GM12878 (cell line): ENCODE results near the gene GALNT9. TPM values are rescaled to one million over a fixed set of nuclear protein-coding genes. Genes with fewer than 3 reads are reported as not detected.

ENCODE experiments used
- ATAC-seq: fragments of 200-7000 bp; cut with Tn5 transposase; 3 replicates; pipeline ENCODE4 v1.9.1; 2020; ENCODE audit warnings: mild to moderate bottlenecking, moderate library complexity
- BruUV-seq: library from RNA; stranded (reverse); fragments of 400-500 nt; replicated peaks from 2 replicates; lab custom pipeline; 2021; lab: Mats Ljungman, UMichigan
- CTCF ChIA-PET: fragments of 300-600 bp; sonication (Branson Sonifier 250); formaldehyde crosslinking; extraction: SDS; loops from one replicate; lab custom pipeline; 2021; ENCODE audit warnings: inconsistent platforms; lab: Yijun Ruan, JAX
- POLR2A ChIA-PET: fragments of 350-600 bp; formaldehyde crosslinking; extraction: SDS; loops from one replicate; lab custom pipeline; 2021; ENCODE audit warnings: inconsistent platforms; lab: Charles Lee
- RAD21 ChIA-PET: fragments of 300-600 bp; sonication (Branson Sonifier 250); formaldehyde crosslinking; loops from one replicate; lab custom pipeline; 2023; ENCODE audit warnings: antibody characterized with exemption; ENCODE audit not compliant: unreplicated experiment; lab: Charles Lee
- SMC1A ChIA-PET: fragments of 300-600 bp; sonication (Branson Sonifier 250); formaldehyde crosslinking; loops from one replicate; lab custom pipeline; 2023; ENCODE audit not compliant: unreplicated experiment, uncharacterized antibody; lab: Charles Lee
- DNase-seq: peaks from one replicate; pipeline ENCODE4 v3.0.0-alpha.2; 2011; ENCODE audit warnings: low read depth, low spot score
- FAIRE-seq: peaks from 3 replicates; lab custom pipeline; 2011; peaks lifted over from hg19 to GRCh38; lab: Jason Lieb, UNC
- H2AFZ ChIP-seq: 2 replicates; pipeline ENCODE4 v1.6.0; 2011; ENCODE audit warnings: low read depth, low read length, control low read depth; ENCODE audit not compliant: control insufficient read depth
- H3K27ac ChIP-seq: 2 replicates; pipeline ENCODE4 v1.5.1; 2011; ENCODE audit warnings: control low read depth; ENCODE audit not compliant: control insufficient read depth, insufficient read depth
- H3K27me3 ChIP-seq, 2 experiments: replicated peaks in 1 of 2; 2 replicates each; pipeline versions ENCODE4 v1.6.0 to v1.6.1; 2011; ENCODE audit warnings: low read length in 1 of 2; ENCODE audit not compliant: control insufficient read depth in 2 of 2, insufficient read depth in 2 of 2
- H3K36me3 ChIP-seq, 2 experiments: 2 replicates each; pipeline ENCODE4 v1.5.1; 2011; ENCODE audit warnings: low read length in 1 of 2; ENCODE audit not compliant: control insufficient read depth in 2 of 2, insufficient read depth in 2 of 2
- H3K4me1 ChIP-seq: 2 replicates; pipeline ENCODE4 v1.6.1; 2011; ENCODE audit warnings: mild to moderate bottlenecking, low read length, moderate library complexity, mixed read lengths; ENCODE audit not compliant: control insufficient read depth, insufficient read depth
- H3K4me2 ChIP-seq: 2 replicates; pipeline ENCODE4 v1.6.0; 2011; ENCODE audit warnings: control low read depth; ENCODE audit not compliant: control insufficient read depth, insufficient read depth
- H3K4me3 ChIP-seq: fragments of 200-600 bp; sonication (generic); 2 replicates; pipeline ENCODE4 v1.5.1; 2016
- H3K79me2 ChIP-seq: 2 replicates; pipeline ENCODE4 v1.6.0; 2011; ENCODE audit warnings: low read length; ENCODE audit not compliant: control insufficient read depth, insufficient read depth
- H3K9ac ChIP-seq: 2 replicates; pipeline ENCODE4 v1.8.0; 2011; ENCODE audit warnings: low read length, control low read depth, mixed read lengths; ENCODE audit not compliant: control insufficient read depth, insufficient read depth
- H3K9me3 ChIP-seq: replicated peaks from 3 replicates; pipeline ENCODE4 v1.5.1; 2011; ENCODE audit warnings: mild to moderate bottlenecking, low read length; ENCODE audit not compliant: control insufficient read depth, insufficient read depth
- H4K20me1 ChIP-seq: 2 replicates; pipeline ENCODE4 v1.6.0; 2011; ENCODE audit not compliant: control insufficient read depth, insufficient read depth
- ASH2L ChIP-seq: fragments of 300-600, 200-600 bp; sonication (generic); IDR thresholded peaks from 2 replicates; pipeline ENCODE4 v1.6.1; 2017; ENCODE audit warnings: low read depth, mild to moderate bottlenecking, borderline replicate concordance
- BRCA1 ChIP-seq: IDR thresholded peaks from 2 replicates; pipeline ENCODE4 v1.6.1; 2011; ENCODE audit warnings: low read depth, low read length, improper control_type of control experiment
- CHD2 ChIP-seq: IDR thresholded peaks from 2 replicates; pipeline ENCODE4 v1.6.1; 2011; ENCODE audit warnings: low read depth, low read length, improper control_type of control experiment, borderline replicate concordance
- CHD4 ChIP-seq: fragments of 200-600 bp; sonication (generic); IDR thresholded peaks from 2 replicates; pipeline ENCODE4 v1.6.1; 2016; ENCODE audit warnings: mild to moderate bottlenecking
- CREB1 ChIP-seq: IDR thresholded peaks from 2 replicates; pipeline ENCODE4 v1.6.1; 2012; ENCODE audit warnings: low read depth, mild to moderate bottlenecking, inconsistent platforms
- CTCF ChIP-seq, 3 experiments: IDR thresholded peaks in 2 of 3; conservative IDR thresholded peaks in 1 of 3; 2 replicates each; pipeline ENCODE4 v1.5.1; 2011; ENCODE audit warnings: low read depth in 3 of 3, low read length in 3 of 3, mild to moderate bottlenecking in 3 of 3, control low read depth in 2 of 3, moderate library complexity in 2 of 3, inconsistent platforms in 1 of 3, mixed read lengths in 1 of 3; ENCODE audit not compliant: control insufficient read depth in 2 of 3, insufficient read depth in 1 of 3; ENCODE audit errors: extremely low read depth in 1 of 3
- ESRRA ChIP-seq: IDR thresholded peaks from 2 replicates; pipeline ENCODE4 v1.6.1; 2012; ENCODE audit warnings: mild to moderate bottlenecking, low read length, improper control_type of control experiment
- HDAC2 ChIP-seq: fragments of 200-600 bp; sonication (generic); IDR thresholded peaks from 2 replicates; pipeline ENCODE4 v1.6.1; 2017
- HDAC6 ChIP-seq: fragments of 200-600 bp; sonication (generic); IDR thresholded peaks from one replicate; pipeline ENCODE4 v1.8.0; 2017; ENCODE audit warnings: antibody characterized with exemption; ENCODE audit not compliant: unreplicated experiment
- IKZF2 ChIP-seq, 2 experiments: fragments of 450-650 bp; IDR thresholded peaks; 2 replicates each; pipeline ENCODE4 v1.6.1; 2017; ENCODE audit warnings: mild to moderate bottlenecking in 2 of 2, moderate library complexity in 2 of 2
- IRF4 ChIP-seq: IDR thresholded peaks from 2 replicates; pipeline ENCODE4 v1.6.1; 2011; ENCODE audit warnings: low read depth, low read length
- JUNB ChIP-seq: IDR thresholded peaks from 2 replicates; pipeline ENCODE4 v1.6.1; 2016; ENCODE audit warnings: antibody characterized with exemption, mild to moderate bottlenecking
- NFIC ChIP-seq: IDR thresholded peaks from 2 replicates; pipeline ENCODE4 v1.6.1; 2012; ENCODE audit warnings: low read depth, mild to moderate bottlenecking, inconsistent platforms, low read length, moderate library complexity
- PML ChIP-seq: IDR thresholded peaks from 2 replicates; pipeline ENCODE4 v1.6.1; 2012; ENCODE audit warnings: low read length, inconsistent platforms
- RB1 ChIP-seq: fragments of 450-650 bp; formaldehyde crosslinking; IDR thresholded peaks from 2 replicates; pipeline ENCODE4 v1.6.1; 2017; ENCODE audit warnings: mild to moderate bottlenecking, borderline replicate concordance
- SRF ChIP-seq, 2 experiments: IDR thresholded peaks; 2 replicates each; pipeline ENCODE4 v1.6.1; 2011; ENCODE audit warnings: low read depth in 2 of 2, low read length in 2 of 2, mild to moderate bottlenecking in 1 of 2, moderate library complexity in 1 of 2
- USF1 ChIP-seq: IDR thresholded peaks from 2 replicates; pipeline ENCODE4 v1.6.1; 2011; ENCODE audit warnings: borderline replicate concordance, low read depth, mild to moderate bottlenecking, moderate library complexity, mixed read lengths, low read length; ENCODE audit not compliant: insufficient read depth; ENCODE audit errors: extremely low read length
- ZNF622 ChIP-seq: fragments of 450-650 bp; IDR thresholded peaks from 2 replicates; pipeline ENCODE4 v1.6.1; 2017; ENCODE audit warnings: mild to moderate bottlenecking, inconsistent platforms
- WGBS: methylation state at CpG from one replicate; pipeline ENCODE4 v1.1.6; 2016; ENCODE audit warnings: low lambda C conversion rate; ENCODE audit not compliant: insufficient replicate concordance, insufficient coverage; ENCODE audit errors: missing lambda C conversion rate; 5-methylcytosine and 5-hydroxymethylcytosine counted together
- in situ Hi-C: fragments of 300-500 bp; cut with MboI; formaldehyde crosslinking; loops from 9 replicates; pipeline ENCODE4 v1.14.3; 2018; ENCODE audit warnings: mixed read lengths
- intact Hi-C: fragments of 100-400 bp; cut with micrococcal nuclease; formaldehyde crosslinking; loops from one replicate; pipeline ENCODE4 v1.14.2; 2022; ENCODE audit not compliant: unreplicated experiment
- polyA plus RNA-seq, 11 experiments: library from polyadenylated mRNA; depleted of rRNA in 4 of 11; unstranded in 6 of 11; stranded (reverse) in 5 of 11; fragments of >200 nt; fragmentation: Nextera tagmentation in 4 of 11; fragmentation: Illumina TruSeq in 1 of 11; extraction: Ambion mirVana in 4 of 11; extraction: Trizol in 1 of 11; gene quantifications; 1 replicate in 1 of 11; 2 replicates in 10 of 11; pipeline versions ENCODE4 v1.2.1 to v1.2.3, GENCODE V29; 2011 to 2016; ENCODE audit warnings: inconsistent platforms in 2 of 11, missing spikeins in 2 of 11, low read depth in 1 of 11
- total RNA-seq, 4 experiments: library from RNA; depleted of rRNA in 3 of 4; stranded (reverse); fragments of >200 nt in 3 of 4; fragmentation: Illumina TruSeq in 1 of 4; extraction: Trizol in 1 of 4; gene quantifications; 2 replicates each; pipeline versions ENCODE4 v1.2.1 to v1.2.3, GENCODE V29; 2013 to 2021
- TF ChIP-seq, protein P1 (sequence below): fragments of 450-650 bp; IDR thresholded peaks from 2 replicates; pipeline ENCODE4 v1.6.1; 2014; ENCODE audit warnings: mild to moderate bottlenecking
- TF ChIP-seq, protein P2 (sequence below): IDR thresholded peaks from 2 replicates; pipeline ENCODE4 v1.6.1; 2012; ENCODE audit warnings: low read depth, low read length, improper control_type of control experiment

GALNT9 gene
- total and polyA plus RNA-seq, 10 of the 15 experiments (the other 5 are each of a cell fraction or from before 2014, with no cell fraction given) = 0.04 TPM; not detected in 9

DNA sequence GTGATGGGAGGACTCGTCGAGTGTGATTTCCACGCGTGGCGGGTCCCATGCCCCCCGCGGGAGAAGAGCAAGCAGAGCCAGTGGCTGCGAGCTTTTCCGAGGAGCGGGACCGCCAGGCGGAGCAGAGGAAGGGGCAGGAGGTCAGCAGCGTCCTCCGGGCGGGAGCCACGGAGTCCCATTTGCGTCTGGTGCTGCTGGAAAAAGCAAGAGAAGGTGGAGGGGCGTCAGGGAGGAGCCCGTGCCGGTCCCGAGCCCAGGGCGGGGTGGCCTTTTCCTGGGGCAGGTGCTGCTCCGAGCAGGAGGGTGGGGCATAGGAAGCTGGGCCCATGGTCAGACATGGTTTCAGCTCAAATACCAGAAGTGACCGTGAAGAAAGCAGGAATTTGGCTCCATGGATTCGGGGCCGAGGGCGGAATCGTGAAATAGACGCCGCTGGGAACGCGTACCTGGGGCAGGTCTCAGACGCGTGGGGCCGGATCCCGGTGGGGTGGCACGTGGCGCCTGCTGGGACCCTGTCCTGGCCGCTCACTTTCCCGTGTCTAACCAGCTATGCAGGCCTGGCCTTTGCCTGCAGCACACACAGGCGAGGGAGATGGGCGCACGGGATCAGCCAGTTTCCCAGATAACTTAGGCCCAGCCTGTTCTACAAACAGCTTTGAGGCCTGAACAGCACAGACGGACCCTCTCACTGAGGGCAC, 60.0 kb downstream of the GALNT9 start (continued):
- no peak for TF ChIP-seq RB1
- TF ChIP-seq CHD4 = no peak
- TF ChIP-seq NFIC = no peak
- TF ChIP-seq BRCA1 = no peak
- TF ChIP-seq ESRRA = no peak
- no peak for TF ChIP-seq ZNF622
- TF ChIP-seq PML = no peak
- TF ChIP-seq, protein P1, sequence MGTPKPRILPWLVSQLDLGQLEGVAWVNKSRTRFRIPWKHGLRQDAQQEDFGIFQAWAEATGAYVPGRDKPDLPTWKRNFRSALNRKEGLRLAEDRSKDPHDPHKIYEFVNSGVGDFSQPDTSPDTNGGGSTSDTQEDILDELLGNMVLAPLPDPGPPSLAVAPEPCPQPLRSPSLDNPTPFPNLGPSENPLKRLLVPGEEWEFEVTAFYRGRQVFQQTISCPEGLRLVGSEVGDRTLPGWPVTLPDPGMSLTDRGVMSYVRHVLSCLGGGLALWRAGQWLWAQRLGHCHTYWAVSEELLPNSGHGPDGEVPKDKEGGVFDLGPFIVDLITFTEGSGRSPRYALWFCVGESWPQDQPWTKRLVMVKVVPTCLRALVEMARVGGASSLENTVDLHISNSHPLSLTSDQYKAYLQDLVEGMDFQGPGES = no peak
- TF ChIP-seq, all 136 proteins: peak for 0

- ATAC-seq = no peak
- Histone ChIP-seq H3K4me2 (no peak overlapping the region), H3K4me1 (no peaks in the 10 kb centered on the region), H2AFZ (no peak overlapping the region), H3K27ac (no peak overlapping the region), H3K36me3 (no peaks in the 10 kb centered on the region), H3K9me3 (no peaks in the 10 kb centered on the region; the same call in 2 of the 3 replicates), H3K79me2 (no peaks in the 10 kb centered on the region), H3K4me3 (no peak overlapping the region), H3K9ac (no peak overlapping the region), H3K27me3 (no peaks in the 10 kb centered on the region; a peak in 1 of 4 replicates), H4K20me1 (no peaks in the 10 kb centered on the region)
- 71% methylated on average over 26 of the region's 26 CpGs for WGBS
- no TSS peak for BruUV-seq
- CTCF ChIA-PET = interaction anchor here (0.7 kb wide), 1 partner anchor 8 kb away, joined by 3 read pairs; no protein-coding TSS in a partner anchor
- POLR2A ChIA-PET = no interaction called here
- in situ Hi-C loops (no loop called here), intact Hi-C loops (no loop called here)
- no peak for DNase-seq
- no peak for FAIRE-seq
- RAD21 ChIA-PET = no interaction called here
- SMC1A ChIA-PET = no interaction called here
- TF ChIP-seq SRF (IDR thresholded peaks at IDR 0.05; ENCODE audit: low read depth in 2 of 2, low read length in 2 of 2) (no peak), CTCF (IDR thresholded peaks at IDR 0.05 in 2 of 3, conservative IDR thresholded peaks at IDR 0.05 in 1 of 3; ENCODE audit: control insufficient read depth in 2 of 3, extremely low read depth in 1 of 3, insufficient read depth in 1 of 3, low read depth in 3 of 3, low read length in 3 of 3) (no peak), CHD2 (no peak), JUNB (no peak), PML (no peak), CREB1 (no peak), HDAC2 (no peak), IKZF2 (IDR thresholded peaks at IDR 0.05) (no peak), IRF4 (no peak), ASH2L (no peak), HDAC6 (no peak), USF1 (no peak)
- TF ChIP-seq, protein P2, sequence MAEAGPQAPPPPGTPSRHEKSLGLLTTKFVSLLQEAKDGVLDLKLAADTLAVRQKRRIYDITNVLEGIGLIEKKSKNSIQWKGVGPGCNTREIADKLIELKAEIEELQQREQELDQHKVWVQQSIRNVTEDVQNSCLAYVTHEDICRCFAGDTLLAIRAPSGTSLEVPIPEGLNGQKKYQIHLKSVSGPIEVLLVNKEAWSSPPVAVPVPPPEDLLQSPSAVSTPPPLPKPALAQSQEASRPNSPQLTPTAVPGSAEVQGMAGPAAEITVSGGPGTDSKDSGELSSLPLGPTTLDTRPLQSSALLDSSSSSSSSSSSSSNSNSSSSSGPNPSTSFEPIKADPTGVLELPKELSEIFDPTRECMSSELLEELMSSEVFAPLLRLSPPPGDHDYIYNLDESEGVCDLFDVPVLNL = no peak
These were observed 60.7 kb downstream of the GALNT9 start for GRCh38 chr12:132268674-132269073.
